ENCODE results near the gene USH1G.

Gene USH1G

GRCh38 chr17:74888469-74888868 is 34.6 kb downstream of the USH1G start:
- Histone ChIP-seq H3K27ac (peak overlapping the region; percentile 12; the same call in 1 of the 2 replicates), H3K27me3 (ENCODE audit: insufficient read depth, low read depth, severe bottlenecking) (peaks cover 5% of the 10 kb centered on the region), H3K36me3 (no peaks in the 10 kb centered on the region), H3K9me3 (ENCODE audit: severe bottlenecking) (no peaks in the 10 kb centered on the region), H3K4me3 (ENCODE audit: low read depth, low read length) (no peak overlapping the region)
- no peak for TF ChIP-seq CTCF (IDR thresholded peaks at IDR 0.05; ENCODE audit: low read depth, low read length)
- peak; percentile 85 for DNase-seq

- no peak for TF ChIP-seq CTCF (IDR thresholded peaks at IDR 0.05; ENCODE audit: low read depth, low read length)
- Histone ChIP-seq H3K27me3 (ENCODE audit: insufficient read depth, low read depth, severe bottlenecking) (no peaks in the 10 kb centered on the region), H3K27ac (no peak overlapping the region), H3K9me3 (ENCODE audit: severe bottlenecking) (no peaks in the 10 kb centered on the region), H3K36me3 (no peaks in the 10 kb centered on the region), H3K4me3 (ENCODE audit: low read depth, low read length) (no peak overlapping the region)
- DNase-seq, result no peak
Observed at GRCh38 chr17:74883241-74883745, 39.8 kb downstream of the USH1G start.

- H3K27ac ChIP-seq, result no peak overlapping the region
- no peaks in the 10 kb centered on the region for H3K9me3 ChIP-seq (ENCODE audit: severe bottlenecking)
- H3K27me3 ChIP-seq (ENCODE audit: insufficient read depth, low read depth, severe bottlenecking), result no peaks in the 10 kb centered on the region
Observed at GRCh38 chr17:74882517-74883240, 40.4 kb downstream of the USH1G start.

GRCh38 chr17:74881073-74881472 is 42.0 kb downstream of the USH1G start:
- Histone ChIP-seq H3K4me3 (ENCODE audit: low read depth, low read length) (no peak overlapping the region), H3K27ac (no peak overlapping the region), H3K9me3 (ENCODE audit: severe bottlenecking) (no peaks in the 10 kb centered on the region), H3K36me3 (no peaks in the 10 kb centered on the region), H3K27me3 (ENCODE audit: insufficient read depth, low read depth, severe bottlenecking) (no peaks in the 10 kb centered on the region)
- TF ChIP-seq CTCF (IDR thresholded peaks at IDR 0.05; ENCODE audit: low read depth, low read length), result no peak
- DNase-seq, result no peak

More at GRCh38 chr17:74882517-74883240, 40.4 kb downstream of the USH1G start:
- peak; percentile 71 for DNase-seq
- Histone ChIP-seq H3K36me3 (no peaks in the 10 kb centered on the region), H3K4me3 (ENCODE audit: low read depth, low read length) (no peak overlapping the region)
- peak; percentile 48 for TF ChIP-seq CTCF (IDR thresholded peaks at IDR 0.05; ENCODE audit: low read depth, low read length)

- no peak overlapping the region for H3K27ac ChIP-seq
- H3K27me3 ChIP-seq (ENCODE audit: insufficient read depth, low read depth, severe bottlenecking), result no peaks in the 10 kb centered on the region
- no peak for DNase-seq
- H3K9me3 ChIP-seq (ENCODE audit: severe bottlenecking), result no peaks in the 10 kb centered on the region
- TF ChIP-seq CTCF (IDR thresholded peaks at IDR 0.05; ENCODE audit: low read depth, low read length), result no peak
- no peak overlapping the region for H3K4me3 ChIP-seq (ENCODE audit: low read depth, low read length)
- no peaks in the 10 kb centered on the region for H3K36me3 ChIP-seq
Observed at GRCh38 chr17:74879308-74879707, 43.7 kb downstream of the USH1G start.

Measured in WERI-Rb-1 (cell line).